ENCODE data around the gene MKLN1. TPM values are rescaled to one million over a fixed set of nuclear protein-coding genes. Genes with fewer than 3 reads are reported as not detected.

The MKLN1 gene
- total RNA-seq, result 21.8 and 22.2 TPM in 2 replicates

DNA sequence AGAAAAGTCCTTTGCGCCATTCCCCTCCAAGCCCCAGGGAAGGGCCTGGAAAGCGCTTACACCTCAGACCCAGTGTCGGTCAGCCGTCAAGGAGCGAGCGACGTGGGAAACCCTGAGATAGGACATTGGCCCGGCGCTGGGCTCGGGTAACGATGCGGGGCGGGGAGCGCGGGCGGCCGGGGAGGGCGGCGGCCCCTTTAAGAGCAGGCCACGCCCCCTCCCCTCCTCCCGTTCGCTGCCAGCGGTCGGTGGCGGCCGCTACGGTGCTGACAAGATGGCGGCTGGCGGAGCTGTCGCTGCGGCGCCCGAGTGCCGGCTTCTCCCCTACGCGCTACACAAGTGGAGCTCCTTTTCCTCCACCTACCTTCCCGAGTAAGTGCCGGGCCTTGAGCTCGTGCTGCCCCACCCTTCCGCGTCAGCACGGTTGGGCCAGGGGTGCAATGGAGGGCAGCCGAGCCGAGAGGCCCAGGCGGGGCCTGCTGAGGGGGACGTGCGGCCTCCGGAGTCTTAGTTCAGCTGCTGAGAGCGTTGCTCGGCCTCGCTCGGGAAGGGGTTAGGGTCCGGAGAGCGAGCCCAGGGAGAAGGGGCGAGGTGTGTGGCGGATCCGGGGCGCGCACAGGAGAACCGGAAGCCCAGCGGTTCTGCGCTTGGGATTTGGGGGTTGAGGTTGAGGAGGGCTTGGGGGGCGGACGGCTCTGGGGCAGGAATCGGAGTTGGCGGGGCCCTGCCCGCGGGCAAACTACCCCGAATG, at the start of gene MKLN1:
Gene MKLN1, plus strand, starts transcription at position 251 of the 751 bp plus-strand sequence. Its CDS starts 24 bp downstream, at position 275.

Other genes starting within 250 kb of the MKLN1 start
- 2.5 and 3.7 TPM in 2 replicates for gene PODXL, start 228.8 kb downstream of the MKLN1 start, total RNA-seq

All from cardiac ventricle fibroblast (primary cell).